Tibial artery (tissue), 4 donors: ENCODE data around the gene CTNNA3.

Experiments
- DNase-seq, 2 donors: peaks; one replicate each; pipeline ENCODE4 v3.0.0-alpha.2; 2019
- H3K27ac ChIP-seq, 2 donors: fragments of 200-600 bp; sonication (generic) in 1 of 2; 1 replicate in 1 of 2; 2 replicates in 1 of 2; pipeline ENCODE4 v1.5.1; 2018 to 2019; ENCODE audit warnings: mild to moderate bottlenecking in 1 of 2
- H3K27me3 ChIP-seq, 2 donors: fragments of 200-600 bp; sonication (generic) in 1 of 2; one replicate each; pipeline versions ENCODE4 v1.5.1 to v1.6.0; 2016 to 2019
- H3K36me3 ChIP-seq, 3 donors: fragments of 200-600 bp; sonication (generic) in 2 of 3; one replicate each; pipeline ENCODE4 v1.5.1; 2016 to 2019; ENCODE audit warnings: mild to moderate bottlenecking in 2 of 3
- H3K4me1 ChIP-seq, 4 donors: fragments of 200-600 bp; sonication (generic) in 2 of 4; 1 replicate in 3 of 4; 2 replicates in 1 of 4; pipeline ENCODE4 v1.5.1; 2016 to 2019
- H3K4me3 ChIP-seq, 2 donors: fragments of 200-600 bp; sonication (generic) in 1 of 2; 1 replicate in 1 of 2; 2 replicates in 1 of 2; pipeline ENCODE4 v1.5.1; 2018 to 2019; ENCODE audit warnings: mild to moderate bottlenecking in 2 of 2
- H3K9me3 ChIP-seq, 3 donors: fragments of 200-600 bp; sonication (generic) in 1 of 3; one replicate each; pipeline ENCODE4 v1.5.1; 2016 to 2019
- intact Hi-C: fragments of 100-400 bp; cut with DNase I; formaldehyde crosslinking; loops from one replicate; pipeline ENCODE4 v1.15.0; 2023; ENCODE audit warnings: low total_unique reads
- TF ChIP-seq, protein P1 (sequence below), 2 experiments: fragments of 200-600 bp in 1 of 2; fragments of 450-650 bp in 1 of 2; IDR thresholded peaks; one replicate each; pipeline ENCODE4 v1.5.1; 2017 to 2019; ENCODE audit warnings: antibody characterized with exemption in 2 of 2, mild to moderate bottlenecking in 1 of 2, moderate library complexity in 1 of 2

The CTNNA3 gene

DNA sequence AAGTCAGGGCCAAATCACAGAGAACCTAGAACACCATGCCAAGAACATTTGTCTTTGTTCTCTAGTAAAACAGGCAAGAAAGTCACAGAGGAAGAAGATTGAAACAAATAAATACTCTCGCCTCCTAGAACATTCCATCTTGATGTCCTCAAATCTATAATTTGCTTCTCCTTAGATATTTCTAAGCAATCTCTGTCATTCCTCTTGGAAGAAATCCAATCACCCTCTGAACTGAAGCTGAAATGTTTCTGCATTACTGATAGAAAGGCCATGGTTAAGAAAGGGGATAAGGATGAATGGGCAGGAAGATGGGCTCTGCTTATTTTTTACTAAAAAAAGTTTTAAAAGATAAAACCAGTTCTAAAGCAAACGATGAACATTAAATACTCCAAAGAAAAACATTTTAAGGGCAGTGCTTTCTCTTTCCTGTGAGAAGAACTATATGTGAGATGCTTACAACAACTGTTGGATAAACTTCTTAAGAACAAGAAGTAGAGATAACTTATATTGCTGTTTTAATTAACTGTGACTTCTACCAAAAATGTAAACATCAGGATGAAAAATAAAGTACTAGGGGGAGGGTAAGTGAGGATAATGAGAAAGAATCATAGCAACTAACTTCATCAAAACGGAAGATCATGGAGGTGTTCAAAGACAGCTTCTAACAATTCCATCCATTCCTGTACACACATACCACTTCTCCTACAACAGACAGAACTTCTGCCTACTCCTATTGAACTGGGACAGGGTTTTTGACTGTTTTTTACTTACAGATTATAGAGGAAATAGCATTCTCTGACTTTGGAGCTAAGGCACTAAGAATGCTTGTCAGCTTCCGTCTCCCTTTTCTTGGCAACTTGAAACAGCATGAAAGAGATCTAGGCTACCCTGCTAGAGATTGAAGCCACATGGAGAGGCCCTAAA is 923.2 kb downstream of the CTNNA3 start:
- Histone ChIP-seq H3K36me3 (no peaks in the 10 kb centered on the region), H3K27me3 (no peaks in the 10 kb centered on the region), H3K4me3 (no peak overlapping the region), H3K27ac (no peak overlapping the region), H3K9me3 (no peaks in the 10 kb centered on the region), H3K4me1 (no peaks in the 10 kb centered on the region)
- TF ChIP-seq, protein P1, sequence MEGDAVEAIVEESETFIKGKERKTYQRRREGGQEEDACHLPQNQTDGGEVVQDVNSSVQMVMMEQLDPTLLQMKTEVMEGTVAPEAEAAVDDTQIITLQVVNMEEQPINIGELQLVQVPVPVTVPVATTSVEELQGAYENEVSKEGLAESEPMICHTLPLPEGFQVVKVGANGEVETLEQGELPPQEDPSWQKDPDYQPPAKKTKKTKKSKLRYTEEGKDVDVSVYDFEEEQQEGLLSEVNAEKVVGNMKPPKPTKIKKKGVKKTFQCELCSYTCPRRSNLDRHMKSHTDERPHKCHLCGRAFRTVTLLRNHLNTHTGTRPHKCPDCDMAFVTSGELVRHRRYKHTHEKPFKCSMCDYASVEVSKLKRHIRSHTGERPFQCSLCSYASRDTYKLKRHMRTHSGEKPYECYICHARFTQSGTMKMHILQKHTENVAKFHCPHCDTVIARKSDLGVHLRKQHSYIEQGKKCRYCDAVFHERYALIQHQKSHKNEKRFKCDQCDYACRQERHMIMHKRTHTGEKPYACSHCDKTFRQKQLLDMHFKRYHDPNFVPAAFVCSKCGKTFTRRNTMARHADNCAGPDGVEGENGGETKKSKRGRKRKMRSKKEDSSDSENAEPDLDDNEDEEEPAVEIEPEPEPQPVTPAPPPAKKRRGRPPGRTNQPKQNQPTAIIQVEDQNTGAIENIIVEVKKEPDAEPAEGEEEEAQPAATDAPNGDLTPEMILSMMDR (IDR thresholded peaks at IDR 0.05): no peak
- intact Hi-C loops: no loop called here
- DNase-seq: no peak

DNA sequence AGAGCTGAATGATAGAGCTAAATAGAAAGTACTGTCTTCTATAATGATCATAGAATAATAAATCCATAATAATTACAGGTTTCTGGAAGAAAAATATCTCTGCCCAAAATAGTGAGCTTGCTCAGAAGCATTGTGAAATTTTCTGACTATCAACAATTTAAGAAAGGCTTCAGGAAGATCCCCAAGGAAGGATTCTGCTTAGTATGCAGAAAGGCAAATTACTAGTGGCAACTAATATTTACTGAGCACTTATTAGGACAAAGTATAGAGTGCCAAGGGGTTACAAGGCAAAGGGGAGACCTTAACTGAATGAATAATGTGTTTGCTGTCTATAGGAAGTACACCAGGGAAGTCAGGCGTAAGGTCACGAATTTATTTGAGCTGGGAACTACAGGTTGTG is 928.3 kb downstream of the CTNNA3 start:
- H3K9me3 ChIP-seq: no peaks in the 10 kb centered on the region
- no peak overlapping the region for H3K27ac ChIP-seq
- TF ChIP-seq, protein P1 (IDR thresholded peaks at IDR 0.05): no peak
- no peaks in the 10 kb centered on the region for H3K4me1 ChIP-seq
- intact Hi-C loops: no loop called here
- H3K36me3 ChIP-seq: no peaks in the 10 kb centered on the region
- no peak for DNase-seq
- no peak overlapping the region for H3K4me3 ChIP-seq
- no peaks in the 10 kb centered on the region for H3K27me3 ChIP-seq

DNA sequence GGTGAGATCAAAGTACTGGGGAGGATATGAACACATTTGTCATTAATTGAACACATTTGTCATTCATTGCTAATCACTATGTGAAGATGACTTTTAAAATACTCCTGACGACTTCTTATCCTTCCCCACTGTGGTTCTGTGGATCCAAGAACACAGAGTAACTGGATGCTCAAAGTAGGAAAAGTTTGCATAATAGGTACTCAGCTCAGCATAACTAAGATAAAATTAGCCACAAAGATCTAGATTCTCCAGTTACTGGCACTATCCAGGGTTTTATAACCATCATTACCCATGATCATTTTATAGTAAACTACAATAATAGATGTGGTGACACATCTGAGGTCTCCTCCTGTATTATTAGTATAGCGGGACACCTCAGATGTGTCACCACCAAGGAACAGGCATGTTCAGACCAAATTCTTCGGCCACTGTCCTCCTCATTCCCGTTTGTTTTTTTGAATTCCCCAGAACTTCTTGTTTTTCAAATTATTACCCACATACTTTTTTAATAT is 933.7 kb downstream of the CTNNA3 start:
- intact Hi-C loops: no loop called here
- Histone ChIP-seq H3K4me1 (no peaks in the 10 kb centered on the region), H3K27me3 (no peaks in the 10 kb centered on the region), H3K9me3 (no peaks in the 10 kb centered on the region), H3K4me3 (no peak overlapping the region), H3K36me3 (no peaks in the 10 kb centered on the region), H3K27ac (no peak overlapping the region)
- TF ChIP-seq, protein P1 (IDR thresholded peaks at IDR 0.05): no peak
- no peak for DNase-seq

DNA sequence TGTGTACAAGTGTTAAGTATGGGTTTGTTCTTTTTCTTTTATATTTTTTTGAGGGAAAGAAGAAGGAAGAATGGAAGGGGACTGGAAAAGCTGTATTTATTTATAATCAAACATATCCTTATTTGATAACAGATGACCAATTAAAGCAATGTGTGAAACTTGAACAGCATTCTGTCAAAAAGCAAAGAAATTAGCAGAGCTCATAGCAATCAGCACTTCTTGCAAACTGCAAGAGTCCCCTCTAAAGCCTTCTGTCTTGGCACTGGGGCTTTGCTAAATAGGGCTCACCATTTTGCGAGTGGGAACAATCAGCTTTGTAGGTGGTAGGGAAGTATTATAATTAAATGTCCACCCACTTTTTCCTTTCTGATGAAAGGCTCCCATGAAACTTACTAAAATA is 935.1 kb downstream of the CTNNA3 start:
- no peaks in the 10 kb centered on the region for H3K27me3 ChIP-seq
- no peaks in the 10 kb centered on the region for H3K4me1 ChIP-seq
- intact Hi-C loops: no loop called here
- H3K36me3 ChIP-seq: no peaks in the 10 kb centered on the region
- no peaks in the 10 kb centered on the region for H3K9me3 ChIP-seq
- H3K27ac ChIP-seq: no peak overlapping the region
- TF ChIP-seq, protein P1 (IDR thresholded peaks at IDR 0.05): no peak
- DNase-seq: no peak
- H3K4me3 ChIP-seq: no peak overlapping the region

DNA sequence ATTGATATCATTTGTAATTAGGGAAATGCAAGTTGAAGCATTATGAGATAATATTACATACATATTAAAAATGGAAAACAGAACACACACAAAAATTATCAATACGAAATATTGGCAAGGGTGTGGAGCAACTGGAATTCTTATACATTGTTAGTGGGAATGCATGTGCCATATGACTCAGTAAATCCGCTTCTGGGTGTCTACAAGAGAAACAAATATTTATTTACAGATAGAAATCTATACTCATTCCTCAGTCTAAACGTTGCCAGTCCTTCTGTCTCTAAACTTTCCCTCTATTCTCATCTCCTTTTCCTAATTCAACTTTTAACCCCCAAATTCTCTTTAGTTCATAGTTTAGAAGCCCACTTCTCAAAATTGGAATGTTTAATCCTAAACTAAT is 940.5 kb downstream of the CTNNA3 start:
- no peaks in the 10 kb centered on the region for H3K27me3 ChIP-seq
- no peak overlapping the region for H3K27ac ChIP-seq
- no peak for DNase-seq
- TF ChIP-seq, protein P1 (IDR thresholded peaks at IDR 0.05): no peak
- intact Hi-C loops: no loop called here
- no peaks in the 10 kb centered on the region for H3K9me3 ChIP-seq
- no peaks in the 10 kb centered on the region for H3K36me3 ChIP-seq
- no peaks in the 10 kb centered on the region for H3K4me1 ChIP-seq
- no peak overlapping the region for H3K4me3 ChIP-seq
